SK-N-SH (cell line): Measurements from ENCODE around the gene FYTTD1. TPM values are rescaled to one million over a fixed set of nuclear protein-coding genes. Genes with fewer than 3 reads are reported as not detected.

Experiments used
- CTCF ChIA-PET: fragments of 300-600, 350-600 bp; formaldehyde crosslinking; extraction: SDS; loops from one replicate; lab custom pipeline; 2021; lab: Yijun Ruan, JAX
- POLR2A ChIA-PET: fragments of 350-600 bp; sonication (Branson Sonifier 250); formaldehyde crosslinking; extraction: SDS; loops from one replicate; lab custom pipeline; 2020; ENCODE audit warnings: antibody characterized with exemption, inconsistent platforms; lab: Yijun Ruan, JAX
- DNase-seq: peaks from one replicate; pipeline ENCODE4 v3.0.0; 2012
- H2AFZ ChIP-seq: fragments of 200-600 bp; sonication (generic); 2 replicates; pipeline ENCODE4 v1.8.1; 2016; ENCODE audit warnings: antibody characterized with exemption, mild to moderate bottlenecking, low read depth
- H3F3A ChIP-seq: fragments of 200-600 bp; sonication (generic); replicated peaks from 2 replicates; pipeline ENCODE3; 2016; ENCODE audit warnings: antibody characterized with exemption, mild to moderate bottlenecking; ENCODE audit not compliant: insufficient read depth
- H3K27ac ChIP-seq, 2 experiments: fragments of 200-500 bp in 1 of 2; fragments of 200-600 bp in 1 of 2; sonication (Bioruptor generic) in 1 of 2; sonication (generic), shearing (Covaris generic) in 1 of 2; 2 replicates each; pipeline versions ENCODE4 v1.5.1 to v1.6.1; 2014 to 2016; ENCODE audit warnings: low read depth in 2 of 2, inconsistent platforms in 1 of 2, low read length in 1 of 2, mild to moderate bottlenecking in 1 of 2, mixed read lengths in 1 of 2
- H3K27me3 ChIP-seq: fragments of 200-600 bp; sonication (generic), shearing (Covaris generic); 2 replicates; pipeline ENCODE4 v1.6.1; 2016; ENCODE audit warnings: mixed run types; ENCODE audit not compliant: insufficient read depth
- H3K36me3 ChIP-seq, 2 experiments: fragments of 200-500 bp in 1 of 2; fragments of 200-600 bp in 1 of 2; sonication (Bioruptor generic) in 1 of 2; sonication (generic) in 1 of 2; replicated peaks in 1 of 2; 2 replicates each; pipeline versions ENCODE3 to v1.5.1; 2014 to 2016; ENCODE audit warnings: low read length in 1 of 2, mild to moderate bottlenecking in 1 of 2; ENCODE audit not compliant: insufficient read depth in 2 of 2, control insufficient read depth in 1 of 2
- H3K4me1 ChIP-seq, 2 experiments: fragments of 200-500 bp in 1 of 2; fragments of 200-600 bp in 1 of 2; sonication (Bioruptor generic) in 1 of 2; sonication (generic), shearing (Covaris generic) in 1 of 2; 2 replicates each; pipeline versions ENCODE4 v1.5.1 to v1.6.1; 2014 to 2016; ENCODE audit warnings: low read depth in 1 of 2, low read length in 1 of 2, mixed run types in 1 of 2; ENCODE audit not compliant: insufficient read depth in 2 of 2, control insufficient read depth in 1 of 2
- H3K4me2 ChIP-seq: fragments of 200-600 bp; sonication (generic), shearing (Covaris generic); 2 replicates; pipeline ENCODE4 v1.6.1; 2017; ENCODE audit warnings: mixed run types
- H3K4me3 ChIP-seq, 2 experiments: fragments of 200-500 bp in 1 of 2; fragments of 200-600 bp in 1 of 2; sonication (Bioruptor generic) in 1 of 2; sonication (generic), shearing (Covaris generic) in 1 of 2; 2 replicates each; pipeline versions ENCODE4 v1.5.1 to v1.8.1; 2014 to 2016; ENCODE audit warnings: low read depth in 2 of 2, inconsistent platforms in 1 of 2, low read length in 1 of 2, mild to moderate bottlenecking in 1 of 2, mixed read lengths in 1 of 2, moderate library complexity in 1 of 2
- H3K79me2 ChIP-seq: fragments of 200-600 bp; sonication (generic); 2 replicates; pipeline ENCODE4 v1.8.1; 2017; ENCODE audit warnings: mild to moderate bottlenecking; ENCODE audit not compliant: insufficient read depth
- H3K9ac ChIP-seq: fragments of 200-600 bp; sonication (generic); 2 replicates; pipeline ENCODE4 v1.6.1; 2017; ENCODE audit warnings: mixed run types
- H3K9me2 ChIP-seq: fragments of 200-600 bp; sonication (generic); 2 replicates; pipeline ENCODE4 v1.6.1; 2017; ENCODE audit warnings: mixed run types
- H3K9me3 ChIP-seq: fragments of 200-600 bp; sonication (generic); 2 replicates; pipeline ENCODE4 v1.6.1; 2017; ENCODE audit warnings: mixed run types, mild to moderate bottlenecking, moderate library complexity
- H4K20me1 ChIP-seq: fragments of 200-600 bp; sonication (generic); 2 replicates; pipeline ENCODE4 v1.6.1; 2017; ENCODE audit warnings: mild to moderate bottlenecking, mixed run types; ENCODE audit not compliant: insufficient read depth
- EP300 ChIP-seq, 2 experiments: IDR thresholded peaks; 2 replicates each; pipeline versions ENCODE4 v1.4.0 to v1.6.1; 2012; ENCODE audit warnings: borderline replicate concordance in 1 of 2, low read depth in 1 of 2, low read length in 1 of 2
- FOXM1 ChIP-seq: IDR thresholded peaks from 2 replicates; pipeline ENCODE4 v1.4.0; 2012; ENCODE audit warnings: low read depth, mild to moderate bottlenecking
- IRF3 ChIP-seq: fragments of 150-350 bp; IDR thresholded peaks from 2 replicates; pipeline ENCODE4 v1.6.1; 2016; ENCODE audit warnings: mild to moderate bottlenecking, low read depth, low read length
- JUND ChIP-seq: IDR thresholded peaks from 2 replicates; pipeline ENCODE4 v1.4.0; 2012
- MXI1 ChIP-seq: IDR thresholded peaks from 2 replicates; pipeline ENCODE4 v1.6.1; 2012; ENCODE audit warnings: mild to moderate bottlenecking, low read depth, low read length, improper control_type of control experiment
- RCOR1 ChIP-seq: fragments of 150-350 bp; IDR thresholded peaks from 2 replicates; pipeline ENCODE4 v1.6.1; 2017; ENCODE audit warnings: antibody characterized with exemption, low read length
- RXRA ChIP-seq: IDR thresholded peaks from 2 replicates; pipeline ENCODE4 v1.4.0; 2012; ENCODE audit warnings: low read depth, mild to moderate bottlenecking, borderline replicate concordance
- SIN3A ChIP-seq: IDR thresholded peaks from 2 replicates; pipeline ENCODE4 v1.6.1; 2012; ENCODE audit warnings: low read depth, mild to moderate bottlenecking, low read length, moderate library complexity, borderline replicate concordance
- TAF1 ChIP-seq: IDR thresholded peaks from 2 replicates; pipeline ENCODE4 v1.6.1; 2012; ENCODE audit warnings: low read depth, mild to moderate bottlenecking, low read length, moderate library complexity, borderline replicate concordance
- TCF12 ChIP-seq: IDR thresholded peaks from 2 replicates; pipeline ENCODE4 v1.4.0; 2012
- WGBS: methylation state at CpG from one replicate; pipeline ENCODE4 v1.1.6; 2017; ENCODE audit warnings: low lambda C conversion rate; 5-methylcytosine and 5-hydroxymethylcytosine counted together
- polyA plus RNA-seq, 3 experiments: library from polyadenylated mRNA; depleted of rRNA; stranded (reverse); fragments of >200 nt; gene quantifications; 2 replicates each; pipeline ENCODE4 v1.2.3, GENCODE V29; 2012
- TF ChIP-seq, protein P1 (sequence below): fragments of 200-600 bp; sonication (generic); IDR thresholded peaks from 2 replicates; pipeline ENCODE4 v1.6.1; 2017; ENCODE audit warnings: antibody characterized with exemption, mild to moderate bottlenecking, moderate library complexity

FYTTD1 gene
- polyA plus RNA-seq, 1 of the 3 experiments (the other 2 are of a cell fraction) = 14.7 TPM

- ChIA-PET POLR2A (no interaction called here), CTCF (interaction anchor here (1.0 kb wide), 1 partner anchor 12 kb away, joined by 3 read pairs; no protein-coding TSS in a partner anchor)
- no peaks in the 10 kb centered on the region for H3K4me1 ChIP-seq
- H3K9me3 ChIP-seq = no peaks in the 10 kb centered on the region
- TF ChIP-seq, protein P1, sequence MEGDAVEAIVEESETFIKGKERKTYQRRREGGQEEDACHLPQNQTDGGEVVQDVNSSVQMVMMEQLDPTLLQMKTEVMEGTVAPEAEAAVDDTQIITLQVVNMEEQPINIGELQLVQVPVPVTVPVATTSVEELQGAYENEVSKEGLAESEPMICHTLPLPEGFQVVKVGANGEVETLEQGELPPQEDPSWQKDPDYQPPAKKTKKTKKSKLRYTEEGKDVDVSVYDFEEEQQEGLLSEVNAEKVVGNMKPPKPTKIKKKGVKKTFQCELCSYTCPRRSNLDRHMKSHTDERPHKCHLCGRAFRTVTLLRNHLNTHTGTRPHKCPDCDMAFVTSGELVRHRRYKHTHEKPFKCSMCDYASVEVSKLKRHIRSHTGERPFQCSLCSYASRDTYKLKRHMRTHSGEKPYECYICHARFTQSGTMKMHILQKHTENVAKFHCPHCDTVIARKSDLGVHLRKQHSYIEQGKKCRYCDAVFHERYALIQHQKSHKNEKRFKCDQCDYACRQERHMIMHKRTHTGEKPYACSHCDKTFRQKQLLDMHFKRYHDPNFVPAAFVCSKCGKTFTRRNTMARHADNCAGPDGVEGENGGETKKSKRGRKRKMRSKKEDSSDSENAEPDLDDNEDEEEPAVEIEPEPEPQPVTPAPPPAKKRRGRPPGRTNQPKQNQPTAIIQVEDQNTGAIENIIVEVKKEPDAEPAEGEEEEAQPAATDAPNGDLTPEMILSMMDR = no peak
- TF ChIP-seq RCOR1 (no peak), MXI1 (no peak), FOXM1 (no peak), IRF3 (no peak)
- peaks cover 7% of the 10 kb centered on the region; the same call in 1 of the 2 replicates for H3K79me2 ChIP-seq
- no peak for DNase-seq
- peaks cover 4% of the 10 kb centered on the region for H3F3A ChIP-seq
- no peak overlapping the region for H3K27ac ChIP-seq
- H3K36me3 ChIP-seq = peaks cover 63 to 82% of the 10 kb centered on the region in 2 experiments
- no peaks in the 10 kb centered on the region for H3K9me2 ChIP-seq
- H3K4me3 ChIP-seq = no peak overlapping the region
- no peak overlapping the region for H3K9ac ChIP-seq
- no peaks in the 10 kb centered on the region for H4K20me1 ChIP-seq
- WGBS = 96% methylated on average over 8 of the region's 8 CpGs
- H3K27me3 ChIP-seq = no peaks in the 10 kb centered on the region
- H3K4me2 ChIP-seq = no peak overlapping the region
- no peak overlapping the region for H2AFZ ChIP-seq
These were observed 81.3 kb downstream of the FYTTD1 start for GRCh38 chr3:197830967-197831313.

GRCh38 chr3:197833930-197834715, 84.4 kb downstream of the FYTTD1 start:
- H3K4me1 ChIP-seq = no peaks in the 10 kb centered on the region
- no peak overlapping the region for H3K4me2 ChIP-seq
- H3K36me3 ChIP-seq = peaks cover 59 to 73% of the 10 kb centered on the region in 2 experiments
- ChIA-PET POLR2A (no interaction called here), CTCF (no interaction called here)
- 91% methylated on average over 8 of the region's 8 CpGs for WGBS
- no peak overlapping the region for H3K9ac ChIP-seq
- no peak overlapping the region for H3K27ac ChIP-seq
- 0 out of 2 replicates have a peak, but pooled peaks cover 3% of the 10 kb centered on the region for H3K79me2 ChIP-seq
- no peaks in the 10 kb centered on the region for H3K27me3 ChIP-seq
- H3K9me3 ChIP-seq = no peaks in the 10 kb centered on the region
- TF ChIP-seq MXI1 = no peak
- no peak overlapping the region for H3K4me3 ChIP-seq
- peaks cover 3% of the 10 kb centered on the region for H3F3A ChIP-seq
- no peak overlapping the region for H2AFZ ChIP-seq
- H3K9me2 ChIP-seq = no peaks in the 10 kb centered on the region
- no peaks in the 10 kb centered on the region for H4K20me1 ChIP-seq
- DNase-seq = no peak

DNA sequence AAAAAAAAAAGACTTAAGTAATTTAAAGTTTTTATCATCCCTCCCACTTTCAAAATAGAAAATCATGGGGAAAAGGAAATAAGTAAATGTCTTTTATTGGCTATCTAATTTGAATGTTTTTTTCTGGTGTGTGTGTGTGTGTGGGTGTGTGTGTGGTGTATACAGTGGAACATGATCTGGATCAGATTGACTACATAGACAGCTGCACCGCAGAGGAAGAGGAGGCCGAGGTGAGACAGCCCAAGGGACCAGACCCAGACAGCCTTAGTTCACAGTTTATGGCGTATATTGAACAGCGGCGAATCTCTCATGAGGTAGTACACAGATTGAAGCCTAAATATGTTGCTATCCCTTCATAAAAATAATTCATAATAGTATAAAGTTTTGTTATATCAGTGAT, 85.8 kb downstream of the FYTTD1 start:
- no peak for DNase-seq
- H3K79me2 ChIP-seq = 0 out of 2 replicates have a peak, but pooled peaks cover 3% of the 10 kb centered on the region
- H3F3A ChIP-seq = peaks cover 3% of the 10 kb centered on the region
- no peaks in the 10 kb centered on the region for H3K9me3 ChIP-seq
- H3K27me3 ChIP-seq = no peaks in the 10 kb centered on the region
- H3K9ac ChIP-seq = no peak overlapping the region
- no peak overlapping the region for H2AFZ ChIP-seq
- ChIA-PET POLR2A (no interaction called here), CTCF (no interaction called here)
- no peaks in the 10 kb centered on the region for H4K20me1 ChIP-seq
- no peak overlapping the region for H3K27ac ChIP-seq
- no peaks in the 10 kb centered on the region for H3K4me1 ChIP-seq
- no peak overlapping the region for H3K4me2 ChIP-seq
- H3K9me2 ChIP-seq = no peaks in the 10 kb centered on the region
- WGBS = 96% methylated on average over 5 of the region's 5 CpGs
- H3K4me3 ChIP-seq = no peak overlapping the region
- peaks cover 54 to 80% of the 10 kb centered on the region in 2 experiments for H3K36me3 ChIP-seq
- TF ChIP-seq TCF12 = no peak
- no peak for TF ChIP-seq JUND
- no peak for TF ChIP-seq EP300 (IDR thresholded peaks at IDR 0.05; ENCODE audit: borderline replicate concordance in 1 of 2, low read depth in 1 of 2, low read length in 1 of 2)
- no peak for TF ChIP-seq IRF3
- TF ChIP-seq MXI1 = no peak
- TF ChIP-seq, protein P1 = no peak
- no peak for TF ChIP-seq SIN3A
- no peak for TF ChIP-seq TAF1
- no peak for TF ChIP-seq RXRA
